ENCODE measurements around the gene ADAMTSL1.

Gene ADAMTSL1

DNA sequence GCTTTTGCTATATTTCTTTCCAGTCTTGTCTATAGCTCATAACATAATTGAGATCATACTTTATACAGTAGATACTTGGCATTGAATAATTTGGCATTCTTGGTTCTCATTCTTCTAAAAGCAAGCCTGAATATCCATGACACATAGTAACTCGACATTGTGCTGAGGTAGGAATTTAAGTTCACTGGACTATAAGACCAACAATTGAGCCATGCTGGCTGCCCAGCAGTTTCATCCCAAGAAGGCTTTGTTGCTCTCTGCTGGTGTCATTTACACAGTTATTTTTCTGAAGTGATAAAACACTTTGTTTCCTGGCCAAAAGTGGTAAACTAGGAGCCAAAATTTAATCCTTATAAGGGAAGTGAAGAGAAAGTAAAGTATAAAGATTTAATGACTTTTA, 192.0 kb downstream of the ADAMTSL1 start:
- no peak for DNase-seq (ENCODE audit: low read depth, low spot score)

DNA sequence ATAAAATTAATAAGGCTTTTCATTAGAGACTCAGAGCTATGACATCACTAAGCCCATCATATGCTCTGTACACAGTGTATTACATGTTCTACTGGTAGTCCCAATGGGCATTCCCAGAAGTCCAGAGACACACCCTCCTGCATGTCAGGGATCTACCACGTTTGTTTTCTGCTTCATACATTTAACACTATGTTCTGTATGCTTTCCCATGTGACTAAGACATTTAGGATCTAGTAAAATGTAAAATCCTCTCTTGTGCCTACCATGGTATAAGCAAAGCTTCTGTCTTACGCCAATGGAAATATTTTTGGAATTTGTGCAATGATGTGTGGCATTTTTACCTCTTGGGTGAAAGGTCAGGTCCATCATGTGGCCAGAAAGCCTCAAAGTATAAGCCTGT, 192.4 kb downstream of the ADAMTSL1 start:
- no peak for DNase-seq (ENCODE audit: low read depth, low spot score)

DNA sequence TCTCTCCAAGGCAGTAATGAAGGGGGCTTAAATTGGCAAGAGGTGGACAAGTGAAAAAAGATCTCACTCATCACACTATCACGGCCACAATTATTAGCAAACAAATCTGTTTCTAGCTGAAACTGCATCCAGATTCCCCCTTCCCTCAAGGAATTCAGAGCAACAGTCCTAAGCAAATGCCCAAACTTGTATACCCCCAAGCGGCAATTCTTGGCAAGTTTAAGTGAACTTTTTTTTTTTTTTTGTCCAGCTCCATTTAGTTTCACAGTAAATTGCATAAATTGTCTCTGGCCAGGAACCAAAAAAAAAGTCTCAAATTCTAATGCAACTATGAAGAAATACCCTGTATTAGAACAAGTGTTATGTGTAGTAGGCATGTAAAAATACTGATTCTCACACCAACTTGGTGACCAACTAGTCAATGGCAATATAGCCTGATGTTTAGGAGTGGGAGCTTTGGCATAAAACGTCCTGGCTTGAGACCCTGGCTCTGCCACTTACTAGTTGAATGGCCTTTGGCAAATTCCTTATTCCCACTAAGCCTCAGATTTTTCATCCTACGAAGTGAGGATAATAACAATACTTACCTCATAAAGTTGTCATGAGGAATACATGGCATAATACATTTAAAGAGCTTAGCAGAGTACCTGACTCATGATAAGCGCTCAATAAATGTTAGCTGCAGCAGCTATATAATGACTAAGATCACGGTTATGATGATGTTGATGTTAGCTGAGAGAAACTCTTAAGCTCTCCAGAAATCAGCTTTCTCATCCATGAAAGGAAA, 193.2 kb downstream of the ADAMTSL1 start:
- DNase-seq (ENCODE audit: low read depth, low spot score) = no peak

DNA sequence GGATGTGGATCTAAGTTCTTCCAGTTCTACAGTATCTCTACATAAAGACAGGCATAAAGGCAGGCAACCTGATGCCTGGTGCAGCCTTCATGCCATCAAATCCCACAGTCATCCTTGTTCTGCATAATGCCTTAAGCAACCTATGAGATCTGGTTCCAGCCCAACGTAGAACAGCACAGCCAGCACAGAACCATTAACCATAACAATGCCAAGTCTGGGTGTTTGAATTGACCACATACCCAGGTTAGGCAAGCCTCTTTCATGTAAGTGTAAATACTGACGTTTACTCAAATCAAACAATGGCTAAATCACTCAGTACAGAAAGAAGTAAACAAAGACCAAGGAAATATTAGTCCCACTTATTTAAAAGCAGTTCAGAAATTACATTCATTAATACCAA, 195.0 kb downstream of the ADAMTSL1 start:
- DNase-seq (ENCODE audit: low read depth, low spot score) = no peak

DNA sequence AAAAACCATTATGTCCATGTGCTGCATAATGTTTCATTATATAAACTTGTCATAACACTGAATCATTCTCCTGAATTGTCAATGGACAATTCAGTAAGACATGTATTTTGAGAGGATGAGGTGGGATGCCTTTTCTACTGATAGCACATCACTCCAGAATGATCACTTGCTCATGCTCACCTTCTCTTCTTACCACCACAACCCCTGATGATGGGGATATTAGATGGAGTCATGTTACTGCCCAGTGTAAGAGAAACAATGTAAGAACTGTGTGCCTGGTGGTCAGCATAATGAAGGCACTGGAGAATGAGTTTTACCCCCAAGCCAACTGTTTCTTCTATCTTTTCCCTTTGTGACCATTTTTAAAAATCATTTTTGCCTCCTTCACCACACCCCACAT, 198.8 kb downstream of the ADAMTSL1 start:
- DNase-seq (ENCODE audit: low read depth, low spot score) = no peak

DNA sequence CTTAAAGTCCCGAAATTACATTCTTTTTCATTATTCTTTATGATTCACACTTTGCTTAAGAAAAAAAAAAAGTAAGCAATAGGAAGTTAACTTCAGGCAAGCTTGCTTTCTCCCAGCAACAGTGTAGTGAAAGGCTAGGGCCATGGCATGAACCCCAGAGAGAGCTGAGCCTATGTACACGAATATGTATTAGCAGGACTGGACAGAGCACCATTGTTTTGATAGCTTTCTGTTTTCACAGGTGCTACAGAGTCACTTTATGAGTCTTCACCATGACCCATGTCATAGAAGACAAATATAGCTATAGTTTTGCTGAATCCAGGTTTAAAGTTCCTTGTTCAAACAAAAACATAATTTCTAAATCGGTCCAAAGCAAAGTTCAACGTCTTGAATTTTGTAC, 199.2 kb downstream of the ADAMTSL1 start:
- peak; percentile 57 for DNase-seq (ENCODE audit: low read depth, low spot score)

DNA sequence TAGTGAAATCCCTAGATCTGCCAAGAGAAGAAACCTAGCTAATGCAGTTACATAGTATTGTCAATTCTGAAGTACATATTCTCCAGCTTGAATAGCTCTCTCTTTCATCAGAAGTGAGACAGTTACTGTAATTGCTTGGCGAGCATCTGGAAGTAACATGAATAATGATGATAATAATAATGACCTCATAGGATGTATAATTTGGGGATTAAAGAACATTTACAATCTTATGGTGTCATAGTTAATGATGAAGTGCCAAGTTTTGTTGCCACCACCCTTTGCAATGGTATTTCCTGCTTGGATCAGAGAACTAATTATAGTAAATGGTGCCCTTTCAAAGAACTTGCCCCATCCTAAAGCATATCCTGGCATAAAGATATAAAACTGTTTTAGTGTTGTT, 201.4 kb downstream of the ADAMTSL1 start:
- DNase-seq (ENCODE audit: low read depth, low spot score) = no peak

DNA sequence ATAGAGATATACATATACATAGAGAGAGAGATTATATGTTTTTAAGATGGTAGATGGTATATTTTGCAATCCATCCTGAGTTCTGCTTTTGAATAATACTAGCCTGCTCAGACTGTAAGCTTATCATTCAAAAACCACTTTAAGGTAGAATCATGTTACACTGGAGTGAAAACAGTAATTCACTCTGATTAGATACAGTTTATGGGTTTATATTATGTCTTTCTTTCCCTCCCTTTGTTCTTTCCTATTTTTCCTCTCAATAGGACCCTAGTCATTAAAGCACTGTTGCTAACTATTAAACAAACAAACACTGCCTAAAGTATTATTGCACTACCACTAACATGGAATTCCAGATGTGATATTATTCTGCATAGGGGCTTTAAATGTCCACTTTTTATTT, 202.0 kb downstream of the ADAMTSL1 start:
- DNase-seq (ENCODE audit: low read depth, low spot score) = no peak

DNA sequence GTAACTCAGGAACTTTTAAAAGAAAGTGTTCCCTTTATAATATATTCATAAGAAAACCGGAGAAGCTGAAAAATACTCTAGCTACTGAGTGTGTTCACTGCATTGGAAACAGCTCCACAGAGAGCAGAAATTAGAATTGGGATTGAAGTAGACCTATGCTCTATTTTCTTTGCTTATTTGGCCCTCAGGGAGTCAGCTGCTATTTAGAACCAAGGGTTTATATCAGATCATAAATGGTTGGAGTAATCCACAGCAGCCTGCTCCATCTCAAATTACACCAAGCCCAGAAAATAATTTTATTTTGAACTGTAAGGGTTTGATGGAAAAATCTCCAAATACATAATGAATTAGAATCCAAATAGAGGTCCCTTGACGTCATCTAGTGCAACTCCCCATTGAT, 202.6 kb downstream of the ADAMTSL1 start:
- no peak for DNase-seq (ENCODE audit: low read depth, low spot score)

DNA sequence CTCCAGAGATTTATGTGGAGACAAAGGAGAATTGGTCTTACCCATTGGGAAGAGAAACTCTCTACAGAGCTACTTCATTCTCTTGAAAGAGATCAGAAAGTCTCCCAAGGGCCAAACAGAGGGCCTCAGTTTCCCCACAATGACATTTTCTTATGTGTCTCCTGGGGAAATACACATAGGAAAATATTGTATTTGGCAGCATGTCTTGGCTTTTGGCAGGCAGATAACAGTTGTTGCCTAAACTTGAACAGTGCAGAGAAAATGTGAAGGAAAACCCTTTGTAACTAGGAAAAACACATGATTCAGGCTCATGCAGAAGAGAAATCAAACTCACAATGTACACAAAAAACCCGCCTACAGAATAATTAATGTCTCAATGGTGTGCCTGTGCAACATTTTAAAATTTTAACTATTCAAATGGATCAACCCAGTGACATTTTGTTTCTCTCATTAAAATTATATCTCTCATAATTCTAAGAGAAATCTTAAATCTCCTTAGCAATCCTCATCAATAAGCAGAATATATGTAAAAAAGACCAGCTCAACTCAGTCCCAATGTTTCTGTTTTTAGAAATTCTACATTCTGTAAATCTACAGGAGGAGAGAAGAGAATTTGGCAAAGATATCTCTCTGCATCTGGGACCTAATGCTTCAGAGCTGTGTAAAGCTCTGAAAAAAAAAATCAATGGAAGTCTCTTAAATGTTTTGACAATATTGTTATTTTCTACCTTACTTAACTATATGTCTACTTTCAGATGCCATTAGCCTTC, 205.1 kb downstream of the ADAMTSL1 start:
- no peak for DNase-seq (ENCODE audit: low read depth, low spot score)

DNA sequence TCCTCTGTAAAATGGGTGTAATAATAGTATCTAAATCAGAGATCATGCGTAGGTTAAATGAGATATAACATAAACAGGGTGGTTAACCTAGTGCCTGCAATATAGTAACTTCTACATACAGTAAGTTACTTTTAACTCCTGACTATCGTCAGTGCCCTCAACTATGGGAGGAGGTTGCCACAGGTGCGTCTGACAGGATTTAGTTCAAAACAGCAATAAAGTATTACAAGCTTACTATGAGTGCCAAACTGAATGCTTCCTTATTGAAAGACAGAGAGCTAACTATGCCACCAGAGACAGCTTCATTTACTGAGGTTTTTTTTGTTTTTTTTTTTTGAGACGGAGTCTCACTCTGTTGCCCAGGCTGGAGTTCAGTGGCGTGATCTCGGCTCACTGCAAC, 209.0 kb downstream of the ADAMTSL1 start:
- no peak for DNase-seq (ENCODE audit: low read depth, low spot score)

DNA sequence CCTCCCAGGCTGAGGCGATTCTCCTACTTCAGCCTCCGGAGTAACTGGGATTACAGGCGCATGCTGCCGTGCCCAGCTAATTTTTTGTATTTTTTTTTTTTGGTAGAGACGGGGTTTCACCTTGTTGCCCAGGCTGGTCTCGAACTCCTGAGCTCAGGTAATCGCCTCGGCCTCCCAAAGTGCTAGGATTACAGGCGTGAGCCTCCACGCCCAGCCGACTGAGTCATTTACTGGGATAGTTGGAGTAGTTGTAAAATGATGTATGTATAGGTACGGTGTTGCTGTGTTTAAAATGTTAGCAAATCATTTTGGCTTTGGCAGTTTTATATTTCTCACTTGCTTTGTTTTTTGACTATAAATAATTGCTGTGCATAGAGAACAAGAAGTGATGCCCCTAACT, 209.4 kb downstream of the ADAMTSL1 start:
- DNase-seq (ENCODE audit: low read depth, low spot score) = no peak

DNA sequence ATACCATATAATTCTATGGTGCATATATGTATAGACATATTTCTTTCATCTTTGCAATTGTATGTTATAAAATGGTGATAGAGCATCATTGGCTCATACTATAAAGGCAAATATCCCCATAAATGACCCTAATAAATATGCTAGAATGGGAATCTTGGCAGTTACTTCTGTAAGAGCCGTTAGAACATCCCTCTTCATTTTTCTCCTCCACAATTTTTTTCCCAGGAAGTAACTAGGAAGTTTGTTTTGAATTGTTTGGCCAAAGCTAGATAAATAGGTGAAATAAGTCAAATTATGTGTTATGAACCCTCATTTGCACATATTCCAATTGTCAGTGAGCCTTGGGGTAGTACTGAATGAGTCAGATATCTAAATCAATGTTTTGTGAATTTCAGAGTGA, 209.9 kb downstream of the ADAMTSL1 start:
- DNase-seq (ENCODE audit: low read depth, low spot score) = no peak

DNA sequence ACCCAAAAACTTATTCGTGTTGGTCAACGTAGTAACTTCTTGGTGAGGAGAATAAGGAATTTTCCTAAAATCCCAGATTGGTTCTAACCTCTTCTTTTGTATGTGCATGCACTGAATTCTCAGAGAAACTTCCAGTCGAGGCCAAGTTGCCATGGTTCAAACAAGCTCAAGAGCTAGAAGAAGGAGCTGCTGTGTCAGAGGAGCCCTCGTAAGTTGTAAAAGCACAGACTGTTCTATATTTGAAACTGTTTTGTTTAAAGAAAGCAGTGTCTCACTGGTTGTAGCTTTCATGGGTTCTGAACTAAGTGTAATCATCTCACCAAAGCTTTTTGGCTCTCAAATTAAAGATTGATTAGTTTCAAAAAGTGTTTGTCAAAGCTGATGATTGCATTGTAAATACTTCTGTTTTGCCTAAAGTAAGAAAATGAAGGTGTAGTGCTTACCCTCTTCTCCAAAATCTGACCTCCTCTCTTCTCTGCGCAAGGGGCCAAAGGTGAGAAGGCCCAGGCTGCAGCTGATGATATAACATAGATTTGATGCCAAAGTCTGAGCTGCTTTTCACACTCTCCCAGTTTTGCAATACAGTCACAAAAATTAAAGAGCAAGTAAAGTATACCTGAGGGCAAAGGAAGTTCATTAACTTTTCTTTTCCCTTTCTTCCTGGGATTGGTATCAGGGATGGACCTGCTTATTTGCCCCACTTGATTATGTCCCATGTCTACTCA, 210.8 kb downstream of the ADAMTSL1 start:
- no peak for DNase-seq (ENCODE audit: low read depth, low spot score)

DNA sequence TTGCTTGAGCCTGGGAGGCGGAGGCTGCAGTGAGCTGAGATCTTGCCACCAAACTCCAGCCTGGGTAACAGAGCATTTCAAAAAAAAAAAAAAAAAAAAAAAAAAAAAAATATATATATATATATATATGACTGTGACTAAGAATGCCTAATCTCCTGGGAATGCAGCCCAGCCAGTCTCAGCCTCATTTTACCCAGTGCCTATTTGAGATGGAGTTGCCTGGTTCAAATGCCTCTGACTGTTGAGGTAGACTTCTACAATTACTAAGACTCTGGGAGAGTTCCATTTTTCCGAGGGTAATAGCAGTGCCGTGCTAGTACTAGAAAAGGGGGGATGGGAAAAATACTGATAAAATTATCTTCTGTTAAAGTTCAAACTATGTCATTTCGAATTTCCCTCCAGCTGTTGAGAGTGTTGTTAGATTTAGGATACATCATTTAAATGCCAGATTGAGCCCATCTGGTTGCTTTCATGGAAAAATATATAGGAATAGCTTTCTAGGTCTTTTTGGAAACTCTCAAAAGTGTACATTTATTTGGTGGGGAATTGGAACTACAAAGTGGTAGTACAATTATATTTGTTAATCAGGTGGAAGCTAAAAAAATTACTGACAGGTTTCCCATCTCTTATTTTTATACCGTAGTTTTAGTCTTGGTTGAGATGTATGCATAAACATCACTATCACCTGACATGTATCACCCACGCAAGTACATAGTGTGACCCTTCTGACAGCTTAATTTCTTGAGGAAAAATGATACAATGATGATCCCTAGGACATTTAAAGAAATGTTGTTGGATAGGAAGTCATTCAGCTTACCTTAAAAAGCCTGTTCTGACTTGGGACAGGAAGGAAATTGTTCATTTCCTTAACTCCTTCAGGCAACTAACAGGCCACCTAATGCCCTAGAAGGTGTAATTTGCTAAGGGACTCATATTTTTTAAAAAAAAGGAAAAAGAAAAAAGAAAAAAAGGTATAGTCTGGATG, 214.9 kb downstream of the ADAMTSL1 start:
- DNase-seq (ENCODE audit: low read depth, low spot score) = no peak

DNA sequence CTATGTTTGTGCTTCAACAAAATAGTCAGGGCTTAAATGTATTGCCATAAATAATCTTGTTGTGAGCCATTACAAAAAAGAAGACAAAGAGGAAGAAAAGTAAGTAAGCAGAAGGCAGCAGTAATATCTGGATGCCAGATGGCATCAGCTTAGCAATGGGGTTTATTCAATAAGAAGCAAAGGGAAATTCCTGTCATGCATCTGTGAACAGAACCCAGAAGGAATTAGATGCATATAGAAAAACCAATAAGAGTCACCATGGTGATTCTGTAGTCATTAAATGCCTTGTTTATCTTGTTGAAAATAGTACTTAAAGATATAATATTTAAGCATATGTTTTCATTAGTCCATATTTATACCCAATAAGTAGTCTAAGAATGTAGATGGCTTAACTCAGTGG, 216.0 kb downstream of the ADAMTSL1 start:
- DNase-seq (ENCODE audit: low read depth, low spot score) = no peak

DNA sequence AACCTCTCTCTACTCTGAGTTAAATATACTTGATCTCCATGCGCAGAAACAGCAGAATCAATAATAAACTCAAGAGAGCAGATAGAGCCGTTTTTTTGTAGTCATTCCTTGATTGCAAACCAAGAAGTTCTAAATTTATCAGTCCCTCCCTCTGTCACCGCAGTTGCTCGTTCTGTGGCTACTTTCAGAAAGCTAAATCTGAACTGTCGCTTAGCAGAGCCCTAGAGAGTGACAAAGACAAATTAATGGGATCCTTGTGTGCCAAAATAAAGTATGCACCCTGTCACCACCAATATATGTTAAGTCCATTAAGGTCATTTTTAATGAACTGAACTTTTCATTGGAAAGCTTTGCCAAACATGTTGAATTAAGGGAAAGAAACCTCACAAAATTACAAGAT, 218.3 kb downstream of the ADAMTSL1 start:
- DNase-seq (ENCODE audit: low read depth, low spot score) = no peak

DNA sequence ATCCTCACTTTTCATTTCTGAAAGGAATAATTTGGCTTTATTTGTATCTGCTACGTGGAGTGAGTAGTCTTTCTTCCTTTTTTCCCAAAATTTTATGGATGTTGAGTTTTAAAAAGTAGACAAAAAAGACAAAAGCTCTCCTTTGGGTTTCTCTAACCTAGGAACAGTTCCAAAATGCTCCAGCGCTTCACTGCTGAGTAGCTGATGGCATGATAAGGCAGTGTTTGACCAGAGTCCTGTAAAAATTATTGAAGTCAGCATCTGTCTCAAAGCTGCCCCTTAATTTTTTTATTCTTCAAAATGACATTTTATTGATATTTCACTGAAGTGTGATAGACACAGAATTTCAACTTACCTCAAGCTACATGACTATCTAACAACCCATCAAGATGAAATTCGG, 219.0 kb downstream of the ADAMTSL1 start:
- DNase-seq (ENCODE audit: low read depth, low spot score) = no peak

DNA sequence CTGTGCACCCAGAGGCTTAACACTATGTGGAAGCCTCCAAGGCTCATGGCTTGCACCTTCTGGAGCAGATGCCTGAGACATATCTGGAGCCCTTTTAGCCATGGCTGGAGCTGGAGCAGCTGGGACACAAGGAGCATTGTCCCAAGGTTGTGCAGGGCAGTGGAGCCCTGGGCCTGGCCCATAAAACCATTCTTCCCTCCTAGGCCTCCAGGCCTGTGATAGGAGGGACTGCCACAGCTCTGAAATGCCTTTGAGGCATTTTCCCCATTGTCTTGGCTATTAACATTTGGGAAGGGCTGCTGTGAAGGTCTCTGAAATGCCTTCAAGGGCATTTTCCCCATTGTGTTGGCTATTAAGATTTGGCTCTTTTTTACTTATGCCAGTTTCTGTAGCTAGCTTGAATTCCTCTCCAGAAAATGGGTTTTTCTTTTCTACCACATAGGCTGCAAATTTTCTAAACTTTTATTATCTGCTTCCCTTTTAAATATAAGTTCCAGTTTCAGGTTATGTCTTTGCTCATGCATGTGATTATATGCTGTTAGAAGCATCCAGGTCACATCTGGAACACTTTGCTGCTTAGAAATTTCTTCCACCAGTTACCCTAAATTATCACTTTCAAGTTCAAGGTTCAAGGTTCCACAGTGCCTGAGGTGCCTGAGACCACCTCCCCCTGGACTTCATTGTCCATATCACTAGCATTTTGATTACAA, 221.2 kb downstream of the ADAMTSL1 start:
- DNase-seq (ENCODE audit: low read depth, low spot score) = no peak

DNA sequence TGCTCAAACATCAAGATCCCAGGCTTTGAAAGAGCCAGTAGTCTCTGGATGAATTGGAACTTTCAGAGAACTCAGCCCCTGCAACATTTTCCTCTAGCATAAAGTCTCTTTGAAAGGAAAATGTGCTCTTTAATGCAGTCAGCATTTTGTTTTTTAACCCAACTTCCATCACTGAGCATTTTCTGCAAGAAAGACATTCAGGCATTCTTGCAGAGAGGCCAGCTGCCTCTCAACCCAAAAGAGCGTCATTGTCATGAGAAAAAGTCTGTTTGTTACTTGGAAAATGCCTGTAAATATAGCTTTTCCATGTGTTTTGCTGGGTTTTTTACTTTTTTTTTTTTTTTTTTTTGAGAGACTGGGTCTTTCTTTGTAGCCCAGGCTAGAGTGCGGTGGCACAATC, 225.0 kb downstream of the ADAMTSL1 start:
- DNase-seq (ENCODE audit: low read depth, low spot score) = no peak

DNA sequence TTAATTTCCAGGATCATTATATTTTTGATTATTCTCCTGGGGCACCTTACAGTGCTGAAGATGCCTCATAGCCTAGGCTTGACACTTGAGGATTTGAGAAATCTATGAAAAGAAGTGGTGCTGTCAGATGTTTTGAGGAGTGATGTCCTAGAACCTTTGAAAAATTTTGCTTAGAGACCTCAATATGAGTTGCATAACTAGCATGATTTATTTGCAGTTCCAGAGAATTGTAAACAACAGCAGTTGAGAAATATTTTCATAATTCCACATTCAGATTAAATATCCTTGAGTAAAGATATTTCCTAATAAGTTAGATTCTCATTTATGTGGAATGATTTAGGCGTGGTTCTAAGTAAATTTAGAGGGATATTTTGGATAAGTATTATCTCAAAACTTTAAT, 225.8 kb downstream of the ADAMTSL1 start:
- DNase-seq (ENCODE audit: low read depth, low spot score) = no peak
